GM19025 (cell line): ENCODE measurements around the gene NTN1.

Experiments used
- ATAC-seq: cut with Tn5 transposase; IDR thresholded peaks from one replicate; pipeline ENCODE4 v1.9.1; 2021; ENCODE audit warnings: mild to moderate bottlenecking, low read depth, moderate library complexity; ENCODE audit not compliant: unreplicated experiment

NTN1 gene

GRCh38 chr17:9004132-9004960 is 17.0 kb upstream of the NTN1 start:
- ATAC-seq, result no peak

GRCh38 chr17:9004961-9005285 is 16.4 kb upstream of the NTN1 start:
- ATAC-seq, result no peak

DNA sequence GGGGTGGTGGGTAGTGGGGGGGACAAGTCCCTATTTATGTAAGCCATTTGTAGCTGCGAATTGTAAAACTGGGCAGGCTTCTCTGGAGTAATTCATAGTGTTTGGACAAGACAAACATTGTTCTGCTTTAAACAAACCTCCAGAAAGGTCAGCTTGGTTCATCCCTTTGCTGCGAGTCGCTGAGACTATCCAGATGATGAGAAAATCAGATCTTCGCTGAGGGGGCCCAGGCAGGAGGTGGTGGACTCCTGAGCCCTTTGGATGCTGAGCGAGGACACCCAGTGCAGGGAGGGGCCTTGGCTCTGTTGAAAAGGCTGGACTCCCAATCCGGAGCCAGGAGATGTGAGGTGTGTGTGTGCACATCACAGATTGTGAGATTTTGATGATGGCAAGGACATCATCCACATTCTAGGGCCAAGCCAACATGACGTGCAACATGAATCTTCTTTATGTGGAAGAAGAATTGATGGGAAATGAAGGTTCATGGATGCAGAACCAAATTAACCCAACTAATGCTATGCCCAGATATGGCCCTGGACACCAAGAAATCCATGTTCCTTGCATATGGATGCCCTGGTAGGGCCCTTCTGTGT is 15.0 kb upstream of the NTN1 start:
- ATAC-seq, result no peak

DNA sequence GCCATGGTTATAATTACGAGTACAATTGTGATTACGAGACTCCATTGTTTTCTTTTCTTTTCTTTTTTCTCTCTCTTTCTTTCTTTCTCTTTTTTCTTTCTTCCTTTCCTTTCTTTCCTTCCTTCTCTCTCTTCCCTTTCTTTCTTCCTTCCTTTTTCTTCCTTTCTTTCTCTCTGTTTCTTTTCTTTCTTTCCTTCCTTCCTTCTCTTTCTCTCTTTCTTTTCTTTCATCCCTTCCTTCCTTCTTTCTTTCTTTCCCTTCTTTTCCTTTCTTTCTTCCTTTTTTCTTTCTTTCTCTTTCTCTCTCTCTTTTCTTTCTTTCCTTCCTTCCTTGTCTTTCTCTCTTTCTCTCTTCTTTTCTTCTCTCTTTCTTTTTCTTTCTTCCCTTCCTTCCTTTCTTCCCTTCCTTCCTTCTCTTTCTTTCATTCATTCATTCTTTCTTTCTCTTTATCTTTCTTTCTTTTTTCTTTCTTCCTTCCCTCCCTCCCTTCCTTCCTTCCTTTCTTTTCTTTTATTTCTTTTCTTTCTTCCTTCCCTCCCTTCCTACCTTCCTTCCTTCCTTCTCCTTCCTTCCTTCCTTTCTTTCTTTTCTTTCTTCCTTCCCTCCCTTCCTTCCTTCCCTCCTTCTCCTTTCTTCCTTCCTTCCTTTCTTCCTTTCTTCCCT is 14.1 kb upstream of the NTN1 start:
- no peak for ATAC-seq

GRCh38 chr17:9009096-9009495 is 12.2 kb upstream of the NTN1 start:
- no peak for ATAC-seq

GRCh38 chr17:9009737-9010136 is 11.6 kb upstream of the NTN1 start:
- ATAC-seq, result no peak

- no peak for ATAC-seq
Measured at GRCh38 chr17:9011001-9011400, 10.3 kb upstream of the NTN1 start.

GRCh38 chr17:9016941-9017552 is 4.3 kb upstream of the NTN1 start:
- no peak for ATAC-seq

- ATAC-seq, result no peak
Measured at GRCh38 chr17:9018726-9019125, 2.6 kb upstream of the NTN1 start.

GRCh38 chr17:9020096-9020823 is 1.1 kb upstream of the NTN1 start:
- no peak for ATAC-seq

DNA sequence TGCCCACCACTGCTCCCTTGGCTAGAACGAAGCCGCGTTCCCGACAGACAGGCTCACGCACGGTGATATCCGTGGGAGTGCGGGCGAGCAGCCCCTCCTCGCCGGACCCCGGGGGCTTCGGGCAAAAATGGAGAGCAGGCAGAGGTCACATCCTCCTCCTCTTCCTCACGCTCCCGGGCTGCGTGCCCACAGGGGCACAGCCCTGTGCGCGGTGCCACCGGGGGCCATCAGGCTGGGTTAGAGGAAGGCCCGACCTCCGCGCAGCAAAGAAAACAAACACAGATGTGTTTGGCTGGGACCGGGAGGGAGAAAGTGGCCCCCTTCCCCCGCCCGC is 519 bp upstream of the NTN1 start:
- no peak for ATAC-seq

DNA sequence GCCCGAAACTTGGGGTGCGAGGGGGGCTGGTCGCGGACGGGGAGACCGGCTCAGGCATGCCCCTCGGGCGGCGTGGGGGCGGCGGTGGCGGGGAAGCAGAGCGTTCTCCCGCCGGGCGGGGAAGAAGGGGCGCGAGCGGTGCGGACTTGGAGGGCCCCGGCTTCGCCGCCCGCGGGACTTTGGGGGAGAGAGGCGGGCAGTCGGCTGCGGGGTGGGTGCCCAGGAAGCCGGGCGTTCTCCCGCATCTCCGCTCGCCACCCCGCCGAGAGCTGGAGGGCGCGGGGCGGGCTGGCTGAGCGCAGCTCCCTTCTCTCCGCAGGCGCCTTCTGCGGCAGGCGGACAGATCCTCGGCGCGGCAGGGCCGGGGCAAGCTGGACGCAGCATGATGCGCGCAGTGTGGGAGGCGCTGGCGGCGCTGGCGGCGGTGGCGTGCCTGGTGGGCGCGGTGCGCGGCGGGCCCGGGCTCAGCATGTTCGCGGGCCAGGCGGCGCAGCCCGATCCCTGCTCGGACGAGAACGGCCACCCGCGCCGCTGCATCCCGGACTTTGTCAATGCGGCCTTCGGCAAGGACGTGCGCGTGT is 772 bp downstream of the NTN1 start:
- ATAC-seq, result no peak

DNA sequence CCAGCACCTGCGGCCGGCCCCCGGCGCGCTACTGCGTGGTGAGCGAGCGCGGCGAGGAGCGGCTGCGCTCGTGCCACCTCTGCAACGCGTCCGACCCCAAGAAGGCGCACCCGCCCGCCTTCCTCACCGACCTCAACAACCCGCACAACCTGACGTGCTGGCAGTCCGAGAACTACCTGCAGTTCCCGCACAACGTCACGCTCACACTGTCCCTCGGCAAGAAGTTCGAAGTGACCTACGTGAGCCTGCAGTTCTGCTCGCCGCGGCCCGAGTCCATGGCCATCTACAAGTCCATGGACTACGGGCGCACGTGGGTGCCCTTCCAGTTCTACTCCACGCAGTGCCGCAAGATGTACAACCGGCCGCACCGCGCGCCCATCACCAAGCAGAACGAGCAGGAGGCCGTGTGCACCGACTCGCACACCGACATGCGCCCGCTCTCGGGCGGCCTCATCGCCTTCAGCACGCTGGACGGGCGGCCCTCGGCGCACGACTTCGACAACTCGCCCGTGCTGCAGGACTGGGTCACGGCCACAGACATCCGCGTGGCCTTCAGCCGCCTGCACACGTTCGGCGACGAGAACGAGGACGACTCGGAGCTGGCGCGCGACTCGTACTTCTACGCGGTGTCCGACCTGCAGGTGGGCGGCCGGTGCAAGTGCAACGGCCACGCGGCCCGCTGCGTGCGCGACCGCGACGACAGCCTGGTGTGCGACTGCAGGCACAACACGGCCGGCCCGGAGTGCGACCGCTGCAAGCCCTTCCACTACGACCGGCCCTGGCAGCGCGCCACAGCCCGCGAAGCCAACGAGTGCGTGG is 1.5 kb downstream of the NTN1 start:
- ATAC-seq, result no peak

DNA sequence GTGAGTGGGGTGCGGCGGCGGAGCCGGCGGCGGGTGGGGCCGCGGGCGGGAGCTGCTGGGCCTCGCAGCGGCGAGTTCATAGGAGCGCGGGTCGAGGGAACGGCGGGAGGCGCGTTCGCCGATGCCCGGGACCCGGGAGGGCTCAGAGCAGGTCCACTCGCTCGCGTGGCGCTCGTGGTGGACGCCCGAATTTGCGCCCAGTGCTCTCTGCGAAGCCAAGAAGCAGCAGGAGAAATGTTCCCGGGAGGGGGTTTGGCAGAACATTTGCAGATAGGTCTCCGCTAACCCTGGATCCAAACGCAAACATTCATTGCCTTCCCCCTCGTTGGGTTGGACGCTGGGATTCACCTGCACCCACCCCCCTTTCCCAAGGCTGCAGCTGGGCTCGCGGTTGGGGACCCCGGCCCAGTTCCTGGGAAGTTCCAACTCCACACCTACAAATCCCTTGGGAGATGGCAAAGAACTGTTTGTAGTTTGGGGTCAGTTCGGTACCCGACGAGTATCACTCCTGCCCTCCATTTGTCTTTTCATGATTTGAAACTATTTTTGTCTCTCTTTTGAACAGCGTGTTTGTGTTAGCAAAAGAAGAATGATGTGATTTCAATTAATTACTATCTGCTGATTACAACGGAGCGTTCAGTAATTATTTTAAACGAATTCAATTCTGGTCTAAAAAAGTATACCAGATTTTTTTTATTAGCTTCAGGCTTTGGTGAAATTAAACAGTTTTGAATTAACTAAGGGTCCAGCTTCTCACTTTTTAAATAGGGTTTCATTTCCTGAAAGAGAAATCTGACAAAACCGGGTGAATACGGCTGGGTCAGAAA is 2.3 kb downstream of the NTN1 start:
- no peak for ATAC-seq

DNA sequence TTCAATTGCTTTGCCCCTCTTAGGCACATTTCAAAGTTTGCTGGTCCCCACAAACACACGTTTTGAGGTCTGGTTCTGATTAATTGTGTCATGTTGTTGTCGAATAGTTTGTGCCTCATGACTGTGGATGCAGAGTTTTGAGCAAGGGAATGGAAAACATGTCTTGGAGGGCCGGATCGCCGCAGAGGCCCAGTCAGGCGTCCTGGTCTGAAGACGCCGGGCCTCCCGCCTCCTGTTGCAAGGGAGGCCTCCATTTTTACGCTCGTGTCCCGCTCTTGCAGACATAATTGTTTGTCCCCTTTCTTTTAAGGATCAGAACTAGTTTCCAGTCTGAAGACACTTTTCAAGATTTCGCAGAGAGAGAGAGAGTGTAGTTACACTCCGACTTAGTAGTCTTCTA is 3.2 kb downstream of the NTN1 start:
- no peak for ATAC-seq

- ATAC-seq, result no peak
Measured at GRCh38 chr17:9026741-9027140, 5.4 kb downstream of the NTN1 start.

GRCh38 chr17:9028202-9028987 is 7.1 kb downstream of the NTN1 start:
- ATAC-seq, result no peak

GRCh38 chr17:9028988-9029570 is 7.8 kb downstream of the NTN1 start:
- no peak for ATAC-seq
